Measurements from ENCODE around the gene HIVEP3. TPM values are rescaled to one million over a fixed set of nuclear protein-coding genes. Genes with fewer than 3 reads are reported as not detected.

The HIVEP3 gene
- total RNA-seq, 2 donors from 2014 or later: 2.3 to 12.8 TPM

DNA sequence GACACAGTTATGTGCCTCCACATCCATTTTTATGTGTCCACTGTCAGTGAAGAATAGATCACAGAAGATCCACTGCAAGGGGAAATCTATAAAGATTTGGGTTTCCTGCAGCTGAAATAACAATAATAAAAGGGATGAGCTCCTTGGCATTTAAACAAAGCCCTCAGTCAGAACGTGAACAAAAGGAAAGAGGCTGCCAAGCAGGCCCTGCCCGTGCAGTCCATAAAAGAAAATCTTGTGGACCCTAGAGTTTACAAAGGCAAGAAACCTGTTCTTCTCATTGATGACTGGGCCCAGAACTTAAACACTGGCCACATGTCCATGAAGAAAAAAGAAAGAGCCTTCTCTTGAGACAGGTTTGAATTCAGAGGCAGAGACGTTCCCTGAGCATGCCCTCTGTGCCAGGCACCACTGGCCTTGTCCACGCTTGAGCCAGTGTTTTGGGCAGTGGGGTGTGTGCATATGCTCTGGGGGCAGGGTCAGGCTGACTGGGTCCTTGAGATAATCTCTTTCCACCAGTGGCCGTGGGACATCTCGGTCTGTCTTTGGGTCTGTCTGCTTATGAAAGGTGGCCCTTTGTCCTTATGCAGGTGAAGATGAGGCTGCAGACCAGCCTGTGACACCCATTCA lies 142.7 kb downstream of the HIVEP3 start:
- DNase-seq (ENCODE audit: low spot score): no peak
- H3K4me3 ChIP-seq: no peak overlapping the region
- no peak overlapping the region for H3K27ac ChIP-seq
- TF ChIP-seq, protein P1, sequence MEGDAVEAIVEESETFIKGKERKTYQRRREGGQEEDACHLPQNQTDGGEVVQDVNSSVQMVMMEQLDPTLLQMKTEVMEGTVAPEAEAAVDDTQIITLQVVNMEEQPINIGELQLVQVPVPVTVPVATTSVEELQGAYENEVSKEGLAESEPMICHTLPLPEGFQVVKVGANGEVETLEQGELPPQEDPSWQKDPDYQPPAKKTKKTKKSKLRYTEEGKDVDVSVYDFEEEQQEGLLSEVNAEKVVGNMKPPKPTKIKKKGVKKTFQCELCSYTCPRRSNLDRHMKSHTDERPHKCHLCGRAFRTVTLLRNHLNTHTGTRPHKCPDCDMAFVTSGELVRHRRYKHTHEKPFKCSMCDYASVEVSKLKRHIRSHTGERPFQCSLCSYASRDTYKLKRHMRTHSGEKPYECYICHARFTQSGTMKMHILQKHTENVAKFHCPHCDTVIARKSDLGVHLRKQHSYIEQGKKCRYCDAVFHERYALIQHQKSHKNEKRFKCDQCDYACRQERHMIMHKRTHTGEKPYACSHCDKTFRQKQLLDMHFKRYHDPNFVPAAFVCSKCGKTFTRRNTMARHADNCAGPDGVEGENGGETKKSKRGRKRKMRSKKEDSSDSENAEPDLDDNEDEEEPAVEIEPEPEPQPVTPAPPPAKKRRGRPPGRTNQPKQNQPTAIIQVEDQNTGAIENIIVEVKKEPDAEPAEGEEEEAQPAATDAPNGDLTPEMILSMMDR (IDR thresholded peaks at IDR 0.05): no peak
- peaks cover 0 to 13% of the 10 kb centered on the region in 2 donors for H3K4me1 ChIP-seq (ENCODE audit: control insufficient read depth in 1 of 2, low read depth in 2 of 2)
- ATAC-seq (ENCODE audit: insufficient number of reproducible peaks, low FRiP score, low read depth): no peak
- H3K36me3 ChIP-seq: no peaks in the 10 kb centered on the region
- H3K27me3 ChIP-seq (replicated peaks; ENCODE audit: insufficient read depth): no peaks in the 10 kb centered on the region
- no peaks in the 10 kb centered on the region for H3K9me3 ChIP-seq

DNA sequence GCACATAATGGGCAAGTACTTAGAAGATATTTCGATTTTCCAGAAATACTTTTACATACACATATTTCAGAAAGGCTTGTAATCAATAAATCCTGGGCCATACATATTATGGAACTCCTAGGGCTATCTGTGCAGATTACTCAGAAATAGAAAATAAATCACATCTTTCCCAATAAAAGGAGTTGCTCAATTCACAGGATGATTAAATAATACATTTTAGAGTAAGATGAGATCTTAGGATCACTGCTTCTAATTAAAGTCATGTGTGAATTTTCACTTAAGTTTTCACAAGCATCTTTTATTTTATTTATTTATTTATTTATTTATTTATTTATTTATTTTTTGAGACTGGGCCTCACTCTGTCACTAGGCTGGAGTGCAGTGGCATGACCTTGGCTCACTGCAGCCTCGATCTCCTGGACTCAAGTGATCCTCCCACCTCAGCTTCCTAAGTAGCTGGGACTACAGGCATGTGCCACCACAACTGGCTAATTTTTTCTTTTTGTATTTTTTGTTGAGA lies 144.2 kb downstream of the HIVEP3 start:
- Histone ChIP-seq H3K9me3 (no peaks in the 10 kb centered on the region), H3K4me1 (ENCODE audit: control insufficient read depth in 1 of 2, low read depth in 2 of 2) (peaks cover 0 to 13% of the 10 kb centered on the region in 2 donors), H3K4me3 (no peak overlapping the region), H3K27me3 (replicated peaks; ENCODE audit: insufficient read depth) (no peaks in the 10 kb centered on the region), H3K36me3 (no peaks in the 10 kb centered on the region), H3K27ac (no peak overlapping the region)
- TF ChIP-seq, protein P1 (IDR thresholded peaks at IDR 0.05): no peak
- no peak for ATAC-seq (ENCODE audit: insufficient number of reproducible peaks, low FRiP score, low read depth)
- DNase-seq (ENCODE audit: low spot score): no peak

DNA sequence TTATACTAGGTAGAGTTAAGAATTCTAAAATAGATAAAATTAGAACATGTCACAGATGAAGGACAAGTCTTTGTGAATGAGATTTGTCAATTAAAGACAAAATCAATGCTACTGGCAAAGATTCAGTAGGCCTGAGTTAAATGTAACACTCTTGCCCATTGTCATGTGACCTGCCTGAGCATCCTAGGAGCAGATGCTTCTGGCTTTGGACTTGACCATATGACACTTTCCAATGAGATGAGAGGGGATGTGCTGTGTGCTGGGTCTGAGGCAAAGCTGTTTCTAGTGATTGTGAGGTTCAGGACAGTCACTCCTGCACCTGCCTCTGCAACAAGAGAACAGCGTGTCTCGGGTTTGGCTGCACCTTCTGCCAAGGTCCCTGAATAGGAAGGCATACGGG lies 144.9 kb downstream of the HIVEP3 start:
- H3K36me3 ChIP-seq: no peaks in the 10 kb centered on the region
- TF ChIP-seq, protein P1 (IDR thresholded peaks at IDR 0.05): no peak

DNA sequence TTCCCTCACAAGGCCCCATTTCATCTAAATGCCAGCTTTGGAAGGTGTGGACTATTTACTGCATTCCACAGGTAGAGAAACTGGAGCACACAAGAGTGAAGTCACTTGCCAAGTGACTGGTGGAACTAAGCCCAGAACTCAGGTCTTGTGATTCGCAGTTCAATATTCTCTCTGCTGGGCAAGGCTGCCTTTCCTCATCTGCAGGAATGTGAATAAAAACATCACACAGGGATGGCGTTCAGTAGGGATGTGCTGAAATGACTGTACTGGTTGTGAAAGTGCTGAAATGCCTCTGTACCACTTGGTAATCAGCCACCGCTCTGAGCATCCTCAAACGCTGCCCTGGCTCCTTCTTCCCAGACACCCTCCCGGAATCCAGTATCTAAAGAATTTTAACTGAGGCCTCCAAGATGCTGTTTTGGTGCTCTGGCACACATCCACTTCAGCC lies 145.6 kb downstream of the HIVEP3 start:
- DNase-seq (ENCODE audit: low spot score) (no peak), ATAC-seq (ENCODE audit: insufficient number of reproducible peaks, low FRiP score, low read depth) (no peak)
- Histone ChIP-seq H3K36me3 (no peaks in the 10 kb centered on the region), H3K9me3 (no peaks in the 10 kb centered on the region), H3K27me3 (replicated peaks; ENCODE audit: insufficient read depth) (no peaks in the 10 kb centered on the region), H3K4me3 (no peak overlapping the region), H3K4me1 (ENCODE audit: control insufficient read depth in 1 of 2, low read depth in 2 of 2) (peaks cover 0 to 13% of the 10 kb centered on the region in 2 donors), H3K27ac (no peak overlapping the region)
- TF ChIP-seq, protein P1 (IDR thresholded peaks at IDR 0.05): no peak

More for the DNA sequence above, 144.9 kb downstream of the HIVEP3 start:
- Histone ChIP-seq H3K4me3 (no peak overlapping the region), H3K27me3 (replicated peaks; ENCODE audit: insufficient read depth) (no peaks in the 10 kb centered on the region), H3K27ac (no peak overlapping the region), H3K4me1 (ENCODE audit: control insufficient read depth in 1 of 2, low read depth in 2 of 2) (peaks cover 0 to 13% of the 10 kb centered on the region in 2 donors), H3K9me3 (no peaks in the 10 kb centered on the region)
- no peak for DNase-seq (ENCODE audit: low spot score)
- ATAC-seq (ENCODE audit: insufficient number of reproducible peaks, low FRiP score, low read depth): no peak

DNA sequence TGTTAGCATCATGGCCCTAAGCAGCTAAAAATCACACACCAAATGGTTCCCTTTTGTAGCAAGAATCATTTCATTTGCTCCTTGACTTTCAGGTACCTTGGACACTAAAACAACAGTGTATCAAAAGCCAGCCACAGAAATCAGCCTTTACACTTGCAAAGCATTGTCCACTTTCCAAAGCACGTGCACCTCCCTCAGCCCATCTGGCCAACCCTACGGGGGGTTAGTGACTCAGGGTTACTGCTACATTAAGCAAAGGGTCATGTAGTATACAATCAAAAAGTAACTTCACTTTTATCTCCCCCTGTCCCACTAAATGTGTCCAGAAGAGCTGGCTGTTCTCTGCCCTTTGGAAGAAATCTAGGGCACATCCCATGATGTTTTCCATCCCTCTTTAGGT lies 149.7 kb downstream of the HIVEP3 start:
- Histone ChIP-seq H3K4me1 (ENCODE audit: control insufficient read depth in 1 of 2, low read depth in 2 of 2) (peaks cover 0 to 13% of the 10 kb centered on the region in 2 donors), H3K27me3 (replicated peaks; ENCODE audit: insufficient read depth) (no peaks in the 10 kb centered on the region), H3K4me3 (no peak overlapping the region), H3K9me3 (no peaks in the 10 kb centered on the region), H3K27ac (no peak overlapping the region), H3K36me3 (no peaks in the 10 kb centered on the region)
- DNase-seq (ENCODE audit: low spot score): no peak
- no peak for ATAC-seq (ENCODE audit: insufficient number of reproducible peaks, low FRiP score, low read depth)
- TF ChIP-seq, protein P1 (IDR thresholded peaks at IDR 0.05): no peak
